ENCODE results near the gene MIA. TPM values are rescaled to one million over a fixed set of nuclear protein-coding genes. Genes with fewer than 3 reads are reported as not detected.

Gene MIA
- total and polyA plus RNA-seq, 9 of the 15 experiments (the other 6 are each of a cell fraction or from before 2014, with no cell fraction given): 0.21 TPM; not detected in 8

GRCh38 chr19:40758491-40758890 is 16.8 kb upstream of the MIA start:
- H3K9ac ChIP-seq (ENCODE audit: insufficient read depth in 1 of 2, low read depth in 2 of 2, low read length in 2 of 2): no peak overlapping the region
- peaks cover 29% of the 10 kb centered on the region for H4K20me1 ChIP-seq (replicated peaks; ENCODE audit: control insufficient read depth, insufficient read depth, low read length)
- TF ChIP-seq ZNF239 (CRISPR knock-in tag; IDR thresholded peaks at IDR 0.05) (peak; percentile 79), ZKSCAN3 (CRISPR knock-in tag; IDR thresholded peaks at IDR 0.05) (no peak), PHB2 (IDR thresholded peaks at IDR 0.05; ENCODE audit: low read depth) (no peak), RBM25 (IDR thresholded peaks at IDR 0.05; ENCODE audit: low read depth, low read length, severe bottlenecking) (peak; percentile 35)
- H3K4me1 ChIP-seq (replicated peaks in 1 of 2; ENCODE audit: control insufficient read depth in 2 of 2, insufficient read depth in 2 of 2, low read length in 2 of 2): peaks cover 14 to 24% of the 10 kb centered on the region in 2 experiments; a peak in 4 of 5 replicates
- intact Hi-C loops (cut with micrococcal nuclease) (no loop called here), in situ Hi-C loops (cut with MboI) (no loop called here)
- no peak for FAIRE-seq
- H3K9me3 ChIP-seq (replicated peaks; ENCODE audit: control insufficient read depth, insufficient read depth, low read depth, low read length): no peaks in the 10 kb centered on the region
- peaks cover 93% of the 10 kb centered on the region for H3K36me3 ChIP-seq (ENCODE audit: control insufficient read depth, insufficient read depth, low read length)
- H3K9me1 ChIP-seq (ENCODE audit: control insufficient read depth, insufficient read depth, low read length): peaks cover 3% of the 10 kb centered on the region
- no peak for ATAC-seq
- H3K79me2 ChIP-seq (ENCODE audit: control insufficient read depth, insufficient read depth, low read length): peaks cover 67% of the 10 kb centered on the region
- 93% methylated on average over 3 of the region's 3 CpGs for WGBS (ENCODE audit: insufficient coverage, low coverage, missing lambda C conversion rate)
- no peak overlapping the region for H3K4me3 ChIP-seq
- no peak overlapping the region for H2AFZ ChIP-seq (ENCODE audit: low read depth, low read length)
- ChIA-PET CTCF (ENCODE audit: low intra/inter-chr PET ratio) (no interaction called here), POLR2A (interaction anchor here (1.2 to 2.3 kb wide), 3 partner anchors 8 to 19 kb away, joined by 4 to 8 read pairs (median 6); partner anchors contain the start of genes ACTMAP and RAB4B)
- no peak for DNase-seq (ENCODE audit: extremely low read depth in 1 of 4, low spot score in 3 of 4)
- BruUV-seq (replicated peaks): no TSS peak
- no peaks in the 10 kb centered on the region for H3K27me3 ChIP-seq (ENCODE audit: control insufficient read depth in 2 of 2, insufficient read depth in 2 of 2, low read length in 2 of 2)
- no peak overlapping the region for H3K4me2 ChIP-seq (ENCODE audit: insufficient read depth, low read length)
- H3K27ac ChIP-seq (ENCODE audit: extremely low read depth, low read depth, low read length): no peak overlapping the region

GRCh38 chr19:40759352-40759751 is 16.0 kb upstream of the MIA start:
- peaks cover 10 to 16% of the 10 kb centered on the region in 2 experiments; a peak in 4 of 5 replicates for H3K4me1 ChIP-seq (replicated peaks in 1 of 2; ENCODE audit: control insufficient read depth in 2 of 2, insufficient read depth in 2 of 2, low read length in 2 of 2)
- peaks cover 26% of the 10 kb centered on the region for H4K20me1 ChIP-seq (replicated peaks; ENCODE audit: control insufficient read depth, insufficient read depth, low read length)
- in situ Hi-C loops (cut with MboI) (no loop called here), intact Hi-C loops (cut with micrococcal nuclease) (no loop called here)
- no TSS peak for BruUV-seq (replicated peaks)
- POLR2A ChIA-PET: interaction anchor here (0.6 to 2.3 kb wide), 4 partner anchors 7 to 96 kb away, joined by 4 to 8 read pairs (median 6); partner anchors contain the start of genes ACTMAP and RAB4B
- DNase-seq (ENCODE audit: extremely low read depth in 1 of 4, low spot score in 3 of 4): no peak
- H3K4me2 ChIP-seq (ENCODE audit: insufficient read depth, low read length): no peak overlapping the region
- no peak for ATAC-seq
- H3K79me2 ChIP-seq (ENCODE audit: control insufficient read depth, insufficient read depth, low read length): peaks cover 59% of the 10 kb centered on the region
- CTCF ChIA-PET (ENCODE audit: low intra/inter-chr PET ratio): no interaction called here
- H3K9ac ChIP-seq (ENCODE audit: insufficient read depth in 1 of 2, low read depth in 2 of 2, low read length in 2 of 2): peak overlapping the region in 1 of 2 experiments; percentile 66; a peak in 1 of 4 replicates
- H3K36me3 ChIP-seq (ENCODE audit: control insufficient read depth, insufficient read depth, low read length): peaks cover 95% of the 10 kb centered on the region
- FAIRE-seq: no peak
- peaks cover 3% of the 10 kb centered on the region for H3K9me1 ChIP-seq (ENCODE audit: control insufficient read depth, insufficient read depth, low read length)
- H3K4me3 ChIP-seq: no peak overlapping the region
- H2AFZ ChIP-seq (ENCODE audit: low read depth, low read length): no peak overlapping the region
- no peak for TF ChIP-seq ZNF384 (IDR thresholded peaks at IDR 0.05; ENCODE audit: low read depth, low read length)
- TF ChIP-seq MIER1 (IDR thresholded peaks at IDR 0.05; ENCODE audit: low read depth): no peak
- peak; percentile 45 for TF ChIP-seq RBFOX2 (IDR thresholded peaks at IDR 0.05; ENCODE audit: low read depth, low read length)
- H3K9me3 ChIP-seq (replicated peaks; ENCODE audit: control insufficient read depth, insufficient read depth, low read depth, low read length): no peaks in the 10 kb centered on the region
- H3K27me3 ChIP-seq (ENCODE audit: control insufficient read depth in 2 of 2, insufficient read depth in 2 of 2, low read length in 2 of 2): no peaks in the 10 kb centered on the region
- H3K27ac ChIP-seq (ENCODE audit: extremely low read depth, low read depth, low read length): no peak overlapping the region
- 90% methylated on average over 9 of the region's 13 CpGs for WGBS (ENCODE audit: insufficient coverage, low coverage, missing lambda C conversion rate)

Data from K562 (cell line).